Spleen (tissue), 11 donors: Measurements from ENCODE around the gene NRIP3. TPM values are rescaled to one million over a fixed set of nuclear protein-coding genes. Genes with fewer than 3 reads are reported as not detected.

ENCODE experiments used
- DNase-seq: peaks from one replicate; pipeline ENCODE4 v3.0.0-alpha.2; 2020
- H3K27ac ChIP-seq, 8 donors: fragments of 200-600 bp; sonication (generic) in 7 of 8; 1 replicate in 4 of 8; 2 replicates in 4 of 8; pipeline versions ENCODE4 v1.5.0 to v1.8.0; 2016 to 2021; ENCODE audit warnings: inconsistent platforms in 4 of 8, mild to moderate bottlenecking in 4 of 8, moderate library complexity in 1 of 8
- H3K27me3 ChIP-seq, 7 donors: fragments of 200-600 bp; sonication (generic) in 6 of 7; replicated peaks in 1 of 7; 1 replicate in 4 of 7; 2 replicates in 3 of 7; pipeline versions ENCODE4 v1.5.0 to v1.8.0; 2016 to 2021; ENCODE audit warnings: inconsistent platforms in 3 of 7, mild to moderate bottlenecking in 1 of 7
- H3K36me3 ChIP-seq, 6 donors: fragments of 200-600 bp; sonication (generic) in 5 of 6; 1 replicate in 4 of 6; 2 replicates in 2 of 6; pipeline versions ENCODE4 v1.5.0 to v1.8.0; 2016 to 2021; ENCODE audit warnings: inconsistent platforms in 2 of 6
- H3K4me1 ChIP-seq, 6 donors: fragments of 200-600 bp; sonication (generic) in 5 of 6; 1 replicate in 3 of 6; 2 replicates in 3 of 6; pipeline versions ENCODE4 v1.5.0 to v1.8.0; 2016 to 2021; ENCODE audit warnings: inconsistent platforms in 3 of 6
- H3K4me3 ChIP-seq, 8 donors: fragments of 200-600 bp; sonication (generic) in 7 of 8; 1 replicate in 4 of 8; 2 replicates in 4 of 8; pipeline versions ENCODE4 v1.5.0 to v1.8.0; 2016 to 2021; ENCODE audit warnings: inconsistent platforms in 4 of 8, mild to moderate bottlenecking in 4 of 8, moderate library complexity in 2 of 8
- H3K9me3 ChIP-seq, 8 donors: fragments of 200-600 bp; sonication (generic) in 7 of 8; 1 replicate in 4 of 8; 2 replicates in 4 of 8; pipeline versions ENCODE4 v1.5.0 to v1.8.0; 2016 to 2021; ENCODE audit warnings: inconsistent platforms in 4 of 8
- CTCF ChIP-seq, 11 experiments: fragments of 200-600 bp in 7 of 11; fragments of 450-650 bp in 4 of 11; sonication (generic) in 4 of 11; IDR thresholded peaks in 8 of 11; conservative IDR thresholded peaks in 3 of 11; 1 replicate in 7 of 11; 2 replicates in 4 of 11; pipeline versions ENCODE4 v1.4.0 to v1.8.0; 2016 to 2021; ENCODE audit warnings: antibody characterized with exemption in 11 of 11, inconsistent platforms in 4 of 11, mild to moderate bottlenecking in 1 of 11
- POLR2A ChIP-seq, 3 donors: fragments of 450-650 bp; IDR thresholded peaks; one replicate each; pipeline ENCODE4 v1.5.1; 2017; ENCODE audit warnings: antibody characterized with exemption in 3 of 3, mild to moderate bottlenecking in 1 of 3
- POLR2AphosphoS5 ChIP-seq, 3 donors: sonication (generic); formaldehyde crosslinking; IDR thresholded peaks; one replicate each; pipeline ENCODE4 v1.5.1; 2017; ENCODE audit warnings: antibody characterized with exemption in 3 of 3
- WGBS, 5 donors: extraction: QIAGEN DNeasy Blood & Tissue Kit in 3 of 5; methylation state at CpG; one replicate each; pipeline versions ENCODE4 v1.1.5 to v1.1.7; 2013 to 2018; 5-methylcytosine and 5-hydroxymethylcytosine counted together
- intact Hi-C: fragments of 100-400 bp; cut with DNase I; formaldehyde crosslinking; loops from one replicate; pipeline ENCODE4 v1.15.0; 2023; ENCODE audit warnings: low total_unique reads
- polyA plus RNA-seq, 3 donors: library from polyadenylated mRNA; stranded (reverse); fragments of 200-250 nt; gene quantifications; one replicate each; pipeline ENCODE4 v1.2.1, GENCODE V29; 2013
- total RNA-seq, 7 donors: library from RNA; depleted of rRNA in 3 of 7; stranded (reverse); fragments of >200 nt in 3 of 7; fragmentation: NEBNext Ultra II Directional in 4 of 7; extraction: Animal tissue kit (Norgen Biotek cat#: 25700) in 4 of 7; gene quantifications; one replicate each; pipeline versions ENCODE4 v1.1.0 to v1.2.1, GENCODE V29; 2016 to 2021
- donor health status: healthy with polysubstance abuse.
- donor health status: DM: no; HTN: no; CAD: no; lungs with moderate emphysema.
- donor health status: DM: no; HTN: no; CAD: no.
- donor health status: Bipolar disorder and iron deficiency.
- donor health status: healthy.
- donor health status: DM: no; HTN: no; CAD: no.
- donor health status: DM: yes; HTN: yes; CAD: no.

NRIP3 gene
- total and polyA plus RNA-seq, 10 donors, result 0.02 to 1.8 (median 0.58) TPM

- 62 to 84% (median 70%) methylated on average over 7 of the region's 7 CpGs for WGBS, 5 donors
- Histone ChIP-seq H3K27ac (peak overlapping the region in 5 of 8 donors; percentile 34 to 71 (median 63)), H3K36me3 (no peaks in the 10 kb centered on the region), H3K4me3 (no peak overlapping the region), H3K4me1 (peaks cover 0 to 20% (median 4%) of the 10 kb centered on the region in 6 donors), H3K9me3 (no peaks in the 10 kb centered on the region), H3K27me3 (no peaks in the 10 kb centered on the region)
- intact Hi-C loops, result no loop called here
- DNase-seq, result no peak
- no peak for TF ChIP-seq CTCF (IDR thresholded peaks at IDR 0.05 in 8 of 11, conservative IDR thresholded peaks at IDR 0.05 in 3 of 11)
- no peak for TF ChIP-seq POLR2A (IDR thresholded peaks at IDR 0.05)
- TF ChIP-seq POLR2AphosphoS5 (IDR thresholded peaks at IDR 0.05), result no peak
These were observed 33.4 kb upstream of the NRIP3 start for GRCh38 chr11:9037046-9037780.

GRCh38 chr11:9030601-9031000 is 26.8 kb upstream of the NRIP3 start:
- Histone ChIP-seq H3K36me3 (no peaks in the 10 kb centered on the region), H3K27ac (no peak overlapping the region), H3K4me3 (no peak overlapping the region), H3K27me3 (no peaks in the 10 kb centered on the region), H3K9me3 (no peaks in the 10 kb centered on the region), H3K4me1 (no peaks in the 10 kb centered on the region)
- intact Hi-C loops, result no loop called here
- no peak for DNase-seq
- TF ChIP-seq CTCF (IDR thresholded peaks at IDR 0.05 in 8 of 11, conservative IDR thresholded peaks at IDR 0.05 in 3 of 11) (no peak), POLR2A (IDR thresholded peaks at IDR 0.05) (no peak), POLR2AphosphoS5 (IDR thresholded peaks at IDR 0.05) (no peak)
- WGBS, 5 donors, result 43 to 70% (median 55%) methylated on average over 4 to 5 of the region's 5 CpGs

- no peaks in the 10 kb centered on the region for H3K27me3 ChIP-seq
- H3K36me3 ChIP-seq, result no peaks in the 10 kb centered on the region
- H3K27ac ChIP-seq, result no peak overlapping the region
- H3K9me3 ChIP-seq, result no peaks in the 10 kb centered on the region
- intact Hi-C loops, result no loop called here
- no peak for TF ChIP-seq CTCF (IDR thresholded peaks at IDR 0.05 in 8 of 11, conservative IDR thresholded peaks at IDR 0.05 in 3 of 11)
- TF ChIP-seq POLR2AphosphoS5 (IDR thresholded peaks at IDR 0.05), result no peak
- TF ChIP-seq POLR2A (IDR thresholded peaks at IDR 0.05), result no peak
- 87 to 94% (median 91%) methylated on average over 7 of the region's 7 CpGs for WGBS, 5 donors
- no peak overlapping the region for H3K4me3 ChIP-seq
- H3K4me1 ChIP-seq, result no peaks in the 10 kb centered on the region
- DNase-seq, result no peak
These were observed 25.6 kb upstream of the NRIP3 start for GRCh38 chr11:9029422-9029821.

GRCh38 chr11:9028581-9028980 is 24.8 kb upstream of the NRIP3 start:
- H3K9me3 ChIP-seq, result no peaks in the 10 kb centered on the region
- no peaks in the 10 kb centered on the region for H3K36me3 ChIP-seq
- no peak for DNase-seq
- TF ChIP-seq POLR2AphosphoS5 (IDR thresholded peaks at IDR 0.05) (no peak), CTCF (IDR thresholded peaks at IDR 0.05 in 8 of 11, conservative IDR thresholded peaks at IDR 0.05 in 3 of 11) (no peak), POLR2A (IDR thresholded peaks at IDR 0.05) (no peak)
- H3K27ac ChIP-seq, result no peak overlapping the region
- no peaks in the 10 kb centered on the region for H3K4me1 ChIP-seq
- no peaks in the 10 kb centered on the region for H3K27me3 ChIP-seq
- intact Hi-C loops, result no loop called here
- H3K4me3 ChIP-seq, result no peak overlapping the region
- whole genome bisulfite sequencing, 5 donors, result 81 to 100% (median 100%) methylated on average over 1 of the region's 1 CpG
